Measurements from ENCODE around the gene HLA-DRB1.

HLA-DRB1 gene

GRCh38 chr6:32576250-32576649 lies 13.4 kb downstream of the HLA-DRB1 start:
- Histone ChIP-seq H2AFZ (ENCODE audit: low read depth, low read length) (no peak overlapping the region), H3K36me3 (replicated peaks; ENCODE audit: low read depth, low read length) (peaks cover 15% of the 10 kb centered on the region), H3K9me3 (ENCODE audit: insufficient read depth, low read length) (no peaks in the 10 kb centered on the region), H3K9ac (ENCODE audit: low read length) (no peak overlapping the region), H3K4me3 (ENCODE audit: low read length) (no peak overlapping the region), H3K27ac (ENCODE audit: low read length) (no peak overlapping the region), H3K4me1 (ENCODE audit: low read length) (no peaks in the 10 kb centered on the region), H3K27me3 (ENCODE audit: low read depth, low read length) (no peaks in the 10 kb centered on the region), H4K20me1 (ENCODE audit: insufficient read depth, low read length) (peaks cover 6% of the 10 kb centered on the region), H3K79me2 (ENCODE audit: low read length) (no peaks in the 10 kb centered on the region), H3K4me2 (ENCODE audit: low read length) (no peak overlapping the region)
- TF ChIP-seq, protein P1, sequence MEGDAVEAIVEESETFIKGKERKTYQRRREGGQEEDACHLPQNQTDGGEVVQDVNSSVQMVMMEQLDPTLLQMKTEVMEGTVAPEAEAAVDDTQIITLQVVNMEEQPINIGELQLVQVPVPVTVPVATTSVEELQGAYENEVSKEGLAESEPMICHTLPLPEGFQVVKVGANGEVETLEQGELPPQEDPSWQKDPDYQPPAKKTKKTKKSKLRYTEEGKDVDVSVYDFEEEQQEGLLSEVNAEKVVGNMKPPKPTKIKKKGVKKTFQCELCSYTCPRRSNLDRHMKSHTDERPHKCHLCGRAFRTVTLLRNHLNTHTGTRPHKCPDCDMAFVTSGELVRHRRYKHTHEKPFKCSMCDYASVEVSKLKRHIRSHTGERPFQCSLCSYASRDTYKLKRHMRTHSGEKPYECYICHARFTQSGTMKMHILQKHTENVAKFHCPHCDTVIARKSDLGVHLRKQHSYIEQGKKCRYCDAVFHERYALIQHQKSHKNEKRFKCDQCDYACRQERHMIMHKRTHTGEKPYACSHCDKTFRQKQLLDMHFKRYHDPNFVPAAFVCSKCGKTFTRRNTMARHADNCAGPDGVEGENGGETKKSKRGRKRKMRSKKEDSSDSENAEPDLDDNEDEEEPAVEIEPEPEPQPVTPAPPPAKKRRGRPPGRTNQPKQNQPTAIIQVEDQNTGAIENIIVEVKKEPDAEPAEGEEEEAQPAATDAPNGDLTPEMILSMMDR (IDR thresholded peaks at IDR 0.05; ENCODE audit: low read depth, low read length) = no peak
- no peak for TF ChIP-seq EZH2phosphoT487 (IDR thresholded peaks at IDR 0.05; ENCODE audit: low read depth)

DNA sequence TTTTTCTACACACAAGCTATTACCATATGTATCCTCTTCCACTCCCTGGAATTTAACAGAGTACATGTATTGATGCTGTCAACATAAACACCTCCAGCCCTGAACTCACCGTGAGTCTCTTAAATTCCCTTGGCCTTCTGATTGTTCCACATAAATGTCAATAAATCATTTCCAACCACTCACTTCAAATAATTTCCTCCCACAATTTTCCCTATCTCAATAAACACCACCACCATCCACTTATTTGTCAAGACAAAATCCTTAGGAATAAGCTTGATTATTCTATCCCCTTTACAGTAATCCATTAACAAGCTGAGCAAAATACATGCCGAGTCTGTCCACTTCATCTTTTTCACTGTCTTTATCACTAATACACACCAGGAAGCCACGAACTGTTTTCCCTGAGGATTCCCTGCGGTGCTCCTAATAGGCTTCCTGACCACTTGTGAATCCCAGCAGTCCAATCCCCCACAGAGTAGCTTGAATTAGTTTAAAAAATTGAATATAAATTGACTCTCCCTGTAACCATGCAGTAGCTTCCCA lies 19.2 kb downstream of the HLA-DRB1 start:
- TF ChIP-seq, protein P1 (IDR thresholded peaks at IDR 0.05; ENCODE audit: low read depth, low read length) = no peak
- no peak for TF ChIP-seq EZH2phosphoT487 (IDR thresholded peaks at IDR 0.05; ENCODE audit: low read depth)
- no peaks in the 10 kb centered on the region for H3K27me3 ChIP-seq (ENCODE audit: low read depth, low read length)
- H3K79me2 ChIP-seq (ENCODE audit: low read length) = no peaks in the 10 kb centered on the region
- H3K4me3 ChIP-seq (ENCODE audit: low read length) = no peak overlapping the region
- H3K27ac ChIP-seq (ENCODE audit: low read length) = no peak overlapping the region
- no peak overlapping the region for H2AFZ ChIP-seq (ENCODE audit: low read depth, low read length)
- H4K20me1 ChIP-seq (ENCODE audit: insufficient read depth, low read length) = no peaks in the 10 kb centered on the region
- H3K4me1 ChIP-seq (ENCODE audit: low read length) = no peaks in the 10 kb centered on the region
- H3K36me3 ChIP-seq (replicated peaks; ENCODE audit: low read depth, low read length) = no peaks in the 10 kb centered on the region
- H3K4me2 ChIP-seq (ENCODE audit: low read length) = no peak overlapping the region
- H3K9me3 ChIP-seq (ENCODE audit: insufficient read depth, low read length) = no peaks in the 10 kb centered on the region
- no peak overlapping the region for H3K9ac ChIP-seq (ENCODE audit: low read length)

GRCh38 chr6:32568561-32568960 lies 21.1 kb downstream of the HLA-DRB1 start:
- TF ChIP-seq, protein P1 (IDR thresholded peaks at IDR 0.05; ENCODE audit: low read depth, low read length) = no peak
- no peak for TF ChIP-seq EZH2phosphoT487 (IDR thresholded peaks at IDR 0.05; ENCODE audit: low read depth)
- H3K27me3 ChIP-seq (ENCODE audit: low read depth, low read length) = no peaks in the 10 kb centered on the region
- H4K20me1 ChIP-seq (ENCODE audit: insufficient read depth, low read length) = no peaks in the 10 kb centered on the region
- H3K79me2 ChIP-seq (ENCODE audit: low read length) = no peaks in the 10 kb centered on the region
- no peak overlapping the region for H3K4me3 ChIP-seq (ENCODE audit: low read length)
- H3K27ac ChIP-seq (ENCODE audit: low read length) = no peak overlapping the region
- no peak overlapping the region for H3K4me2 ChIP-seq (ENCODE audit: low read length)
- H2AFZ ChIP-seq (ENCODE audit: low read depth, low read length) = no peak overlapping the region
- no peaks in the 10 kb centered on the region for H3K36me3 ChIP-seq (replicated peaks; ENCODE audit: low read depth, low read length)
- no peaks in the 10 kb centered on the region for H3K4me1 ChIP-seq (ENCODE audit: low read length)
- H3K9ac ChIP-seq (ENCODE audit: low read length) = no peak overlapping the region
- no peaks in the 10 kb centered on the region for H3K9me3 ChIP-seq (ENCODE audit: insufficient read depth, low read length)

GRCh38 chr6:32566957-32567356 lies 22.7 kb downstream of the HLA-DRB1 start:
- Histone ChIP-seq H3K36me3 (replicated peaks; ENCODE audit: low read depth, low read length) (no peaks in the 10 kb centered on the region), H3K79me2 (ENCODE audit: low read length) (no peaks in the 10 kb centered on the region), H3K4me2 (ENCODE audit: low read length) (no peak overlapping the region), H3K9ac (ENCODE audit: low read length) (no peak overlapping the region), H3K4me1 (ENCODE audit: low read length) (no peaks in the 10 kb centered on the region), H3K27ac (ENCODE audit: low read length) (no peak overlapping the region), H3K4me3 (ENCODE audit: low read length) (no peak overlapping the region), H2AFZ (ENCODE audit: low read depth, low read length) (no peak overlapping the region), H3K9me3 (ENCODE audit: insufficient read depth, low read length) (no peaks in the 10 kb centered on the region), H3K27me3 (ENCODE audit: low read depth, low read length) (no peaks in the 10 kb centered on the region), H4K20me1 (ENCODE audit: insufficient read depth, low read length) (no peaks in the 10 kb centered on the region)
- TF ChIP-seq EZH2phosphoT487 (IDR thresholded peaks at IDR 0.05; ENCODE audit: low read depth) = no peak
- TF ChIP-seq, protein P1 (IDR thresholded peaks at IDR 0.05; ENCODE audit: low read depth, low read length) = no peak

All from OCI-LY3 (cell line).